GM04503 (cell line): ENCODE results near the gene SYAP1.
"Not testable (repeated sequence)": the region's sequence is repeated elsewhere in the genome, so short reads cannot be mapped to it uniquely, and the experiment has no call there.

Experiments
- DNase-seq: peaks from one replicate; pipeline ENCODE4 v3.0.0-alpha.2; 2012; ENCODE audit warnings: low read depth

SYAP1 gene

DNA sequence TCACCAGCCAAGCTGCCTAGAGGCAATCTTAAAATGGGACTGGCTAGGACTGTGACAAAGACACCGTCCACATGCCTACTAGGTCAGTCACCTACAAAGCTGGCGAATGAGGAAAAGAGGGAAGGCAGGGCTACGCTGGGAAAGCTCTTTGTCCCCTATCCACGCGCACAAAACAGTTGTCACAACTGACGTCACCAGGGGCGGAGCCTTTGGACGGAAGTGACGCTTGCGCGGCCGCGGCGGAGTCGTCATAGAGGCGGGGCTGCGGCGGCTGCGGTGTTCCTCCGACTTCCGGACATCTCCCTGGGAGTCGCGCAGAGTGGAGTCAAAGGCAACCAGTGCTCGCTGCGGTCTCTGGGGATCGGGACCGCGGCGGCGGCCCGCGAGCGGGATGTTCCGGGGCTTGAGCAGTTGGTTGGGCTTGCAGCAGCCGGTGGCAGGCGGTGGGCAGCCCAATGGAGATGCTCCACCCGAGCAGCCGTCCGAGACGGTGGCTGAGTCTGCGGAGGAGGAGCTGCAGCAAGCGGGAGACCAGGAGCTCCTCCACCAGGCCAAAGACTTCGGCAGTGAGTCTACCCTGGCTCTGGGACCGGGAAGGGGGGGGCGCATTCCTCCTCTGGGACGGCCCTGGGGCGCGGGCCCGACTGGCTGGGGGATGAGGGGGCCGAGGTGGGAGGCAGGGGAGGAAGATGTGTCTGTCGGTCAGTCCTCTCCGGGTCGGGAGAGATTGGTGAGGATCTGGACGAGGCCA lies at the start of gene SYAP1:
Gene SYAP1 (plus strand): TSS at position 279 of the 751 bp plus-strand sequence. CDS start 113 bp downstream, at position 392.
- peak; percentile 92 for DNase-seq

DNA sequence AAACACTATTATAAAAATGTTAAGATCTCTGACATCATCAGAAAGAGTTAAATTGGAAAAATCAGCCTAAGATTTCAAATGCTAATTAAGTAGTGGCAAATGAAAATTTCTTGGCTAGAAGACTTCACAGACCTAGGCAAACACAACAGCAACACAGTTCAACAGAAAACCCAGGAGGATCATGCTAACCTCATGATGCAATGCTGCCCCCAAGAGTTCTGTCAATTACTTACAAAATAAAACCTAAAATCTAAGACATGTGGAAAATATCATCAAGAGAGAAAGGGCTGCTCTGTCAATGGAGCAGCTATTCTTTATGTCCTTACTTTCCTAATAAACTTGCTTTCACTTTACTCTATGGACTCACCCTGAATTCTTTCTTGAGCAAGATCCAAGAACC lies 48.4 kb upstream of the SYAP1 start:
- DNase-seq: no peak

DNA sequence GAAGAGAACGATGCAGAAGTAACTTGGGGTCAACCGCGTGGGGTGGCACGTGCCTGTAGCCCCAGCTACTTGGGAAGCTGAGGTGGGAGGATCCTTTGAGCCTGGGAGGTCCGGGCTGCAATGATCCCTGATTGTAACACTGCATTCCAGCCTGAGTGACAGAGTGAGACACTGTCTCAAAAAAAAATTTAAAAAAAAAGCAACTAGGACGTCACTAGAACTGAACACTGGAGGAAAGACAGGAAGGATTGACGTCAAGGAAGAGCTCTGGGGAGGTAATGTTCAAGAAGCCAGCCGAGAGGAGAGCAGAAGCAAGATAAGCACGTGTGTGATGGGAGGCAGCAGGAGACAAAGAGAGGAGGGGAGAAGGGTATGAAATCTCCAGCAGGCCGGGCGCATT lies 40.7 kb upstream of the SYAP1 start:
- no peak for DNase-seq

DNA sequence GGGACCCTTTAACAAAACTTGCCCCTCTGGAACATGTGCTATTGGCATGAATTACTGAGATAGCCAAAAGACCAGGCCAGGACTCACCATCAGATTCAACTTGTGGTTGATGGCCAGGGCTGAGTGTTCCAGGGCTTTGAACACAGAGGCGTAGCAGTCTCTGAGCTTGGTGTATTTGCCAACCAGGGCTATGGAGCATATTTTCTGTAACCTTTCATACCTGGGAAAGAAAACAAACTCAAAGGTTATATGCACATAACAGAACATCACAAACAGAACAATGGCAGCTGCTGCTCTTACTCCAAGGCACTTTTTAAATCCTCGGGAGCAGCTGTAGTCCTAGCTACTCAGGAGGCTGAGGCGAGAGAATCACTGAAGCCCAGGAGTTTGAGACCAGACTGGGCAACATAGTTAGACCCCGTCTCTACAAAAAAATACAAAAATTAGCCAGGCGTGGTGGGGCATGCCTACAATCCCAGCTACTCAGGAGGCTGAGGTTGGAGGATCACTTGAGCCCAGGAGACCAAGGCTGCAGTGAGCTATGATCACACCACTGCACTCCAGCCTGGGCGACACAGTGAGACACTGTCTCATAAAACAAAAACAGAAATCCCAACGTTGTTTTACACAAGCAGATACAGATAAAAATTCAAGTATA lies 36.3 kb upstream of the SYAP1 start:
- no peak for DNase-seq

GRCh38 chrX:16687514-16687913 lies 31.9 kb upstream of the SYAP1 start:
- DNase-seq: no peak

- no peak for DNase-seq
Measured at GRCh38 chrX:16695079-16695676, 24.2 kb upstream of the SYAP1 start.

DNA sequence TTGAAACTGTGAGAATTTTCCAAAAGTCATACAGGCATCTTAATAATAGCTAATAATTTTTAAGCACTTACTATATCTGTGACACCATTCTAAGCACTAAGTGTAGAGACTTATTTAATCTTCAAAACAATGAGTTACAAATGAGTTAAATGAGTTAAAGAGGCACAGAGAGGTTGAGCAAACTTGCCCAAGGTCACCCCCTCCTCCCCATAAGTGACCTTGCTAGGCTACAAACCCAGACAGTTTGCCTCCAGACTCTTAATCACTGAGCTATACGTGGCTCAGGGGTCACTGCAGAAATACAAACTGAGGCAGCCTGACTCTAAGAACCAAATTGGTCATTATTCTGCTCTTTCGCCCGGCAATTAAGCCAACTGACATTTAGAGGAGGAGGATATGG lies 22.5 kb upstream of the SYAP1 start:
- no peak for DNase-seq

DNA sequence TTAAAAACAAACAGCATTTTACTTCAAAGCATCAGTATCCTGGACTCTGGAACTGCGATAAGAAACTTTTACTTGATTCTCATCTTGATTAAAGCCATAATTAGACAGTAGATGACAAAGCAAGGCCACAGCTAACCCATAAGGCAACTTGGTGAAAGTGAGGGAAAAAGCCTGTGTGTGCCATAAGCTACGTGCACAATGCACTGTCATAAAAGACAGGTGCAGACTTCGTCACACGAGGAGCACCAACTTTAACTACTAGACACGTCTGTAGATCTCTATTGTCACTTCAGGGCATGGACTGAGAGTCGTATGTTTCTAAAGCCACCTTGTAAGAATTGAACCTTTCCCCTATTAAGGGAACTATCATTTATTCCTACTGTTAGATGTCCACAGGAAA lies 20.0 kb upstream of the SYAP1 start:
- no peak for DNase-seq

DNA sequence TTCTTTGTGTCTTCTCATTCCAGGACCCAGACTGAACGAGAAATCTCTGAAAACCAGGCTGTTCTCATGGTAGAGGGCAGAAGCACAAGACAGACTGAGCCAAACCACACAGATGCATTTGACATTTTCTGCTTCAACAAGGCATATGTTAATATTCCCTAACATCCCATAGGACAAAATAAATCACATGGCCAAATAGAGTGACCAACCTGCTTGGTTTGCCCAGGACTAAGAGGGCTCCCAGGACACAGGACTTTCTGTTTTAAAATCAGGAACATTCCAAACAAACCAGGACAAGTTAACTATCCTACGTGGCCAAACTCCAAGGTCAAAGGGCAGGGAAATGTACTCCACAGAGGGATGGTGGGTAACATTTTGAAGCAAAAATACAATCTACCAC lies 18.7 kb upstream of the SYAP1 start:
- no peak for DNase-seq

DNA sequence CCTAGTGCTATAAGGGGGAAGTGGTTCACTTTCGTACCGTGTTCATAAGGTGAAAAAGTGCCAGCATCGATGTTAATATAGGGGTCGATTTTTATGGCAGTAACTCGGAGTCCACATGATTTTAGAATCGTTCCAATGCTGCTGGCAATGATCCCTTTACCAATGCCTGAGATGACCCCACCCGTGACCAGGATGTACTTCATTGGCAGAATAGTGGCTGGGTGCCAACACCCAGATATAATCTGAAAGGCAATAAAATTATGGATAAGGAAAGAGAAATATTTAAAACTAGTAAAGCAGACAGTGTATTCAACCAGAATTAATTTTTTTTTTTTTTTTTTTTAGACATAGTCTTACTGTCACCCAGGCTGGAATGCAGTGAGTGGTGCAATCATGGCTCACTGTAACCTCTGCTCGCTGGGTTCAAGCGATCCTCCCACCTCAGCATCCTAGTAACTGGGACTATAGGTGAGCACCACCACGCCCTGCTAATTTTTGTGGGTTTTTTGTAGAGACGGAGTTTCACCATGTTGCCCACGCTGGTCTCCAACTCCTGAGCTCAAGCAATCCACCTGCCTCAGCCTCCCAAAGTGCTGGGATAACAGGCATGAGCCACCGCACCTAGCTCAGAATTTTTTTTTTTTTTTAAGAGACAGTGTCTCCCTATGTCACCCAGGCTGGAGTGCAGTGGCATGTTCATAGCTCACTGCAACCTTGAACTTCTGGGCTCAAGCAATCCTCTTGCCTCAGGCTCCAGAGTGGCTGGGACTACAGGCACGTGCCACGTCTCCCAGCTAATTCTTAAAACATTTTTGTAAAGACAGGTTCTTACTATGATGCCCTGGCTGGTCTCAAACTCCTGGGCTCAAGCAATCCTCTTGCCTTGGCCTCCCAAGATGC lies 16.5 kb upstream of the SYAP1 start:
- no peak for DNase-seq

DNA sequence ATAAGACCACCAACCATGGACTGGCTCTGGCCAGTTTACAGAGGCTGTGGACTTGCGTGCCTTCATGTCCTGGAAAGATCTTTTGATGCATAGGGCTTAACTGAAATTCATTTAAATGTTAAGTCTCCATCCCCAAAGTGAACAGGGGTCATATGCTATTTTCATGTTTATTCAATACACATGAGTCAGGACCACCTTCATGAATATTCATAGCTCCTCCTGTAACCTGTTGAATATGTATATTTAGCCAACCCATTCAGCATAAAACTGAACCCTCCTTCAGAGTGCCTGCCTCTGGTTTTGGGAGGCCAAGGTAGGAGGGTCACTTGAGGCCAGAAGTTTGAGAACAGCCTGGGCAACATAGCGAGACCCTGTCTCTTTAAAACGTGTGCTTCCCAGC lies 14.0 kb upstream of the SYAP1 start:
- no peak for DNase-seq

- DNase-seq: no peak
Measured at GRCh38 chrX:16708016-16708415, 11.4 kb upstream of the SYAP1 start.

GRCh38 chrX:16711219-16711811 lies 8.1 kb upstream of the SYAP1 start:
- DNase-seq: no peak

- DNase-seq: no peak
Measured at GRCh38 chrX:16711893-16712547, 7.4 kb upstream of the SYAP1 start.

DNA sequence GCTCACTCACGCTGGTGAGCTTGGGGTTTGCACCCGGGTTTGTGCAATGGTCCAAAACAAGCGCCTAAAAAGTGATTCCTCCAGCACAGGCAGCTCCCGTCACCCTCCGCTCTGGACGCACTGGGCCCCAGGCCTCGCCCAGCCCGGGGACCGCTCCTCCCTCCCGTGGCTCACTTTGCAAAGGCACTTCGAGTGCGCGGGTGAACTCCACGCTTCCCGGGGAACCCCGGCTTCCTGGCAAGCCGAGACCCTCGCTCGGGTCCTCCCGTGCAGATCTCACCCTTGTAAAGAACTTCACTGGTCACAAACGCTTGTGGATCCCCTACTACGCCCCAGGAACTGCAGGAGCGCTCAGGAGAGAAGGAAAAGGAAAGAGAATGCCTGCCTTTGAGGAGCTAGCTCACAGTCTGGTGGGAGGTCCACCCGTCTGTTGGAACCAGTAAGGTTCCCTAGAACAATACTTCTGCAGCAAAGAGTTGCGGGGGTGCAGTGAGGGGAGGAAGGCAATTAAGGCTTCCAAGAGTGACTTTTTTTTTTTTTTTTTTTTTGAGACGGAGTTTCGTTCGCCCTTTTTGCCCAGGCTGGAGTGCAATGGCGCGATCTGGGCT lies 6.8 kb upstream of the SYAP1 start, which contains the start of gene CTPS2:
Gene CTPS2 (minus strand): TSS at position 122 of the 608 bp plus-strand sequence. CDS start 9,767 bp downstream, outside the sequence.
- DNase-seq: peak; percentile 20

- no peak for DNase-seq
Measured at GRCh38 chrX:16714504-16714903, 4.9 kb upstream of the SYAP1 start.

GRCh38 chrX:16715638-16716037 lies 3.8 kb upstream of the SYAP1 start:
- not testable (repeated sequence) for DNase-seq

DNA sequence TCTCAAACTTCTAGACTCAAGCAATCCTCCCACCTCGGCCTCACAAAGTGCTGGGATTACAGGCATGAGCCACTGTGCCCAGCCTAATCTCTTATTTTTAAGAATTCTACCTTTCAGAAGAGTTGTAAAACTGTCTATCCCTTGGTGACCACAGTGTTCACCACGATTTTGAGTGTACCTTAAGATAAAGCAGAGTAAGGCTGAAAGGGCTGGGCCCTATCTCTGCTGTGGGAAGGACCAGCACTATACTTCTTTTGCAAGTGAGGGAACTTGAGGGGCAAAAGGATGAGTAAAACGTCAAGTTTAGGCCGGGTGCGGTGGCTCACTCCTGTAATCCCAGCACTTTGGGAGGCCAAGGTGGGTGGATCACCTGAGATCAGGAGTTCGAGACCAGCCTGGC lies 3.0 kb upstream of the SYAP1 start:
- not testable (repeated sequence) for DNase-seq

- DNase-seq: no peak
Measured at GRCh38 chrX:16718824-16719333, 533 bp upstream of the SYAP1 start.

GRCh38 chrX:16722481-16722880 lies 3.1 kb downstream of the SYAP1 start:
- no peak for DNase-seq

DNA sequence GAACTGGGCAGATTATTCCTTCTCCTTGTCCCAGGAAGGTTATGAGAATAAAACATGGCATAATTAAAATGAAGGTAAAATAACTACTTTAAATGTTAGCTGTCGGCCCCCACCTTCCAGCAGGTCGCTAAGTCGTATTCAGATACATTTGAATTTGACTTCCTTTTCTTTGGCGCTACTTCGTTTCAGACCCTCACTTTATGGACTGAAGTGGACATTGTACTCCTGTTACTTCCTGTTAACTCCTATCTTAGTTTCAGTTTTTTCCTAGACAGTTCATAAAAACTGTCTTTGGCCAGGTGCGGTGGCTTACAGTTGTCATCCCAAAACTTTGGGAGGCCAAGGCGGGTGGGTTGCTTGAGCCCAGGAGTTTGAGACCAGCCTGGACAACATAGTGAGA lies 5.7 kb downstream of the SYAP1 start:
- no peak for DNase-seq
